SK-N-SH (cell line): ENCODE results near the gene SFT2D3. TPM values are rescaled to one million over a fixed set of nuclear protein-coding genes. Genes with fewer than 3 reads are reported as not detected.

Source experiments
- CTCF ChIA-PET: fragments of 300-600, 350-600 bp; formaldehyde crosslinking; extraction: SDS; loops from one replicate; lab custom pipeline; 2021; lab: Yijun Ruan, JAX
- POLR2A ChIA-PET: fragments of 350-600 bp; sonication (Branson Sonifier 250); formaldehyde crosslinking; extraction: SDS; loops from one replicate; lab custom pipeline; 2020; ENCODE audit warnings: antibody characterized with exemption, inconsistent platforms; lab: Yijun Ruan, JAX
- DNase-seq: peaks from one replicate; pipeline ENCODE4 v3.0.0; 2012
- H2AFZ ChIP-seq: fragments of 200-600 bp; sonication (generic); 2 replicates; pipeline ENCODE4 v1.8.1; 2016; ENCODE audit warnings: antibody characterized with exemption, mild to moderate bottlenecking, low read depth
- H3F3A ChIP-seq: fragments of 200-600 bp; sonication (generic); replicated peaks from 2 replicates; pipeline ENCODE3; 2016; ENCODE audit warnings: antibody characterized with exemption, mild to moderate bottlenecking; ENCODE audit not compliant: insufficient read depth
- H3K27ac ChIP-seq, 2 experiments: fragments of 200-500 bp in 1 of 2; fragments of 200-600 bp in 1 of 2; sonication (Bioruptor generic) in 1 of 2; sonication (generic), shearing (Covaris generic) in 1 of 2; 2 replicates each; pipeline versions ENCODE4 v1.5.1 to v1.6.1; 2014 to 2016; ENCODE audit warnings: low read depth in 2 of 2, inconsistent platforms in 1 of 2, low read length in 1 of 2, mild to moderate bottlenecking in 1 of 2, mixed read lengths in 1 of 2
- H3K27me3 ChIP-seq: fragments of 200-600 bp; sonication (generic), shearing (Covaris generic); 2 replicates; pipeline ENCODE4 v1.6.1; 2016; ENCODE audit warnings: mixed run types; ENCODE audit not compliant: insufficient read depth
- H3K36me3 ChIP-seq, 2 experiments: fragments of 200-500 bp in 1 of 2; fragments of 200-600 bp in 1 of 2; sonication (Bioruptor generic) in 1 of 2; sonication (generic) in 1 of 2; replicated peaks in 1 of 2; 2 replicates each; pipeline versions ENCODE3 to v1.5.1; 2014 to 2016; ENCODE audit warnings: low read length in 1 of 2, mild to moderate bottlenecking in 1 of 2; ENCODE audit not compliant: insufficient read depth in 2 of 2, control insufficient read depth in 1 of 2
- H3K4me1 ChIP-seq, 2 experiments: fragments of 200-500 bp in 1 of 2; fragments of 200-600 bp in 1 of 2; sonication (Bioruptor generic) in 1 of 2; sonication (generic), shearing (Covaris generic) in 1 of 2; 2 replicates each; pipeline versions ENCODE4 v1.5.1 to v1.6.1; 2014 to 2016; ENCODE audit warnings: low read depth in 1 of 2, low read length in 1 of 2, mixed run types in 1 of 2; ENCODE audit not compliant: insufficient read depth in 2 of 2, control insufficient read depth in 1 of 2
- H3K4me2 ChIP-seq: fragments of 200-600 bp; sonication (generic), shearing (Covaris generic); 2 replicates; pipeline ENCODE4 v1.6.1; 2017; ENCODE audit warnings: mixed run types
- H3K4me3 ChIP-seq, 2 experiments: fragments of 200-500 bp in 1 of 2; fragments of 200-600 bp in 1 of 2; sonication (Bioruptor generic) in 1 of 2; sonication (generic), shearing (Covaris generic) in 1 of 2; 2 replicates each; pipeline versions ENCODE4 v1.5.1 to v1.8.1; 2014 to 2016; ENCODE audit warnings: low read depth in 2 of 2, inconsistent platforms in 1 of 2, low read length in 1 of 2, mild to moderate bottlenecking in 1 of 2, mixed read lengths in 1 of 2, moderate library complexity in 1 of 2
- H3K79me2 ChIP-seq: fragments of 200-600 bp; sonication (generic); 2 replicates; pipeline ENCODE4 v1.8.1; 2017; ENCODE audit warnings: mild to moderate bottlenecking; ENCODE audit not compliant: insufficient read depth
- H3K9ac ChIP-seq: fragments of 200-600 bp; sonication (generic); 2 replicates; pipeline ENCODE4 v1.6.1; 2017; ENCODE audit warnings: mixed run types
- H3K9me2 ChIP-seq: fragments of 200-600 bp; sonication (generic); 2 replicates; pipeline ENCODE4 v1.6.1; 2017; ENCODE audit warnings: mixed run types
- H3K9me3 ChIP-seq: fragments of 200-600 bp; sonication (generic); 2 replicates; pipeline ENCODE4 v1.6.1; 2017; ENCODE audit warnings: mixed run types, mild to moderate bottlenecking, moderate library complexity
- H4K20me1 ChIP-seq: fragments of 200-600 bp; sonication (generic); 2 replicates; pipeline ENCODE4 v1.6.1; 2017; ENCODE audit warnings: mild to moderate bottlenecking, mixed run types; ENCODE audit not compliant: insufficient read depth
- EP300 ChIP-seq, 2 experiments: IDR thresholded peaks; 2 replicates each; pipeline versions ENCODE4 v1.4.0 to v1.6.1; 2012; ENCODE audit warnings: borderline replicate concordance in 1 of 2, low read depth in 1 of 2, low read length in 1 of 2
- FOXM1 ChIP-seq: IDR thresholded peaks from 2 replicates; pipeline ENCODE4 v1.4.0; 2012; ENCODE audit warnings: low read depth, mild to moderate bottlenecking
- GATA2 ChIP-seq: sonication (generic); formaldehyde crosslinking; IDR thresholded peaks from 2 replicates; pipeline ENCODE4 v1.5.0; 2020; ENCODE audit warnings: mild to moderate bottlenecking, missing genetic modification reagents
- PBX3 ChIP-seq: IDR thresholded peaks from 2 replicates; pipeline ENCODE4; 2012
- RCOR1 ChIP-seq: fragments of 150-350 bp; IDR thresholded peaks from 2 replicates; pipeline ENCODE4 v1.6.1; 2017; ENCODE audit warnings: antibody characterized with exemption, low read length
- RFX5 ChIP-seq: IDR thresholded peaks from 2 replicates; pipeline ENCODE4 v1.6.1; 2012; ENCODE audit warnings: mild to moderate bottlenecking, improper control_type of control experiment, low read length
- RXRA ChIP-seq: IDR thresholded peaks from 2 replicates; pipeline ENCODE4 v1.4.0; 2012; ENCODE audit warnings: low read depth, mild to moderate bottlenecking, borderline replicate concordance
- USF1 ChIP-seq: IDR thresholded peaks from 2 replicates; pipeline ENCODE4 v1.4.0; 2012; ENCODE audit warnings: low read depth, borderline replicate concordance
- WGBS: methylation state at CpG from one replicate; pipeline ENCODE4 v1.1.6; 2017; ENCODE audit warnings: low lambda C conversion rate; 5-methylcytosine and 5-hydroxymethylcytosine counted together
- polyA plus RNA-seq, 3 experiments: library from polyadenylated mRNA; depleted of rRNA; stranded (reverse); fragments of >200 nt; gene quantifications; 2 replicates each; pipeline ENCODE4 v1.2.3, GENCODE V29; 2012

Gene SFT2D3
- polyA plus RNA-seq, 1 of the 3 experiments (the other 2 are of a cell fraction): 3.2 TPM

GRCh38 chr2:127706215-127706990, 5.1 kb downstream of the SFT2D3 start:
- H3K9me3 ChIP-seq: no peaks in the 10 kb centered on the region
- no peaks in the 10 kb centered on the region for H4K20me1 ChIP-seq
- no peak overlapping the region for H3K4me2 ChIP-seq
- CTCF ChIA-PET: interaction anchor here (1.2 to 3.2 kb wide), 4 partner anchors 7 to 56 kb away, joined by 3 to 15 read pairs (median 4); no protein-coding TSS in a partner anchor
- H3K9ac ChIP-seq: no peak overlapping the region
- peak; percentile 55 for DNase-seq
- H2AFZ ChIP-seq: no peak overlapping the region
- no peak overlapping the region; a peak in 1 of 4 replicates for H3K27ac ChIP-seq
- no peak overlapping the region for H3K4me3 ChIP-seq
- TF ChIP-seq FOXM1: no peak
- TF ChIP-seq EP300 (IDR thresholded peaks at IDR 0.05; ENCODE audit: borderline replicate concordance in 1 of 2, low read depth in 1 of 2, low read length in 1 of 2): no peak
- TF ChIP-seq RCOR1: no peak
- TF ChIP-seq RFX5: no peak
- no peak for TF ChIP-seq RXRA
- no peak for TF ChIP-seq GATA2
- TF ChIP-seq, all 33 proteins: peak for 0
- POLR2A ChIA-PET: no interaction called here
- H3K4me1 ChIP-seq: peaks cover 6 to 17% of the 10 kb centered on the region in 2 experiments; a peak in 3 of 4 replicates
- H3F3A ChIP-seq: peaks cover 29% of the 10 kb centered on the region
- 99% methylated on average over 12 of the region's 14 CpGs for WGBS
- no peaks in the 10 kb centered on the region for H3K27me3 ChIP-seq
- H3K36me3 ChIP-seq: peaks cover 44 to 55% of the 10 kb centered on the region in 2 experiments
- H3K79me2 ChIP-seq: peaks cover 30% of the 10 kb centered on the region
- H3K9me2 ChIP-seq: no peaks in the 10 kb centered on the region

GRCh38 chr2:127707890-127708648, 6.8 kb downstream of the SFT2D3 start:
- DNase-seq: no peak
- ChIA-PET CTCF (interaction anchor here (0.7 kb wide), 1 partner anchor 117 kb away, joined by 3 read pairs; no protein-coding TSS in a partner anchor), POLR2A (interaction anchor here (0.6 kb wide), 1 partner anchor 331 kb away, joined by 3 read pairs; no protein-coding TSS in a partner anchor)
- Histone ChIP-seq H3K4me2 (no peak overlapping the region), H3K27ac (no peak overlapping the region), H3K36me3 (peaks cover 38 to 53% of the 10 kb centered on the region in 2 experiments), H3K9me3 (no peaks in the 10 kb centered on the region), H3K4me3 (no peak overlapping the region), H3K4me1 (peaks cover 6 to 13% of the 10 kb centered on the region in 2 experiments; a peak in 2 of 4 replicates), H3K9me2 (no peaks in the 10 kb centered on the region), H4K20me1 (no peaks in the 10 kb centered on the region), H3F3A (peaks cover 21% of the 10 kb centered on the region), H3K9ac (no peak overlapping the region), H2AFZ (no peak overlapping the region), H3K27me3 (no peaks in the 10 kb centered on the region), H3K79me2 (peaks cover 20% of the 10 kb centered on the region)
- TF ChIP-seq USF1: no peak
- 81% methylated on average over 8 of the region's 9 CpGs for WGBS

- H3K4me3 ChIP-seq: no peak overlapping the region
- no peak overlapping the region for H3K9ac ChIP-seq
- no peak overlapping the region for H2AFZ ChIP-seq
- no peak overlapping the region for H3K4me2 ChIP-seq
- H3K27me3 ChIP-seq: no peaks in the 10 kb centered on the region
- H3K79me2 ChIP-seq: peaks cover 7% of the 10 kb centered on the region
- H3K27ac ChIP-seq: no peak overlapping the region
- 94% methylated on average over 13 of the region's 13 CpGs for WGBS
- no peaks in the 10 kb centered on the region for H3K9me2 ChIP-seq
- H4K20me1 ChIP-seq: no peaks in the 10 kb centered on the region
- POLR2A ChIA-PET: no interaction called here
- no peaks in the 10 kb centered on the region for H3K9me3 ChIP-seq
- peaks cover 6 to 9% of the 10 kb centered on the region in 2 experiments; a peak in 1 of 4 replicates for H3K4me1 ChIP-seq
- no peak for TF ChIP-seq PBX3
- TF ChIP-seq, all 33 proteins: peak for 0
- no peak for DNase-seq
- CTCF ChIA-PET: no interaction called here
- Histone ChIP-seq H3K36me3 (peaks cover 25 to 53% of the 10 kb centered on the region in 2 experiments), H3F3A (peaks cover 21% of the 10 kb centered on the region)
Observed at GRCh38 chr2:127709336-127709735, 8.0 kb downstream of the SFT2D3 start.
